RWPE1 (cell line): ENCODE results near the gene MDFIC.
"Not testable (repeated sequence)": the region's sequence is repeated elsewhere in the genome, so short reads cannot be mapped to it uniquely, and the experiment has no call there.

Experiments
- CTCF ChIA-PET: fragments of 350-600 bp; sonication (Branson Sonifier 250); formaldehyde crosslinking; extraction: SDS; loops from one replicate; lab custom pipeline; 2021; lab: Yijun Ruan, JAX
- POLR2A ChIA-PET: fragments of 400-600 bp; formaldehyde crosslinking; extraction: SDS; loops from one replicate; lab custom pipeline; 2020; ENCODE audit warnings: antibody characterized with exemption; ENCODE audit not compliant: low non-redundant PET; lab: Yijun Ruan, JAX
- DNase-seq: peaks from one replicate; pipeline ENCODE4 v3.0.0; 2012; ENCODE audit warnings: low spot score
- H3K27ac ChIP-seq: fragments of 450-650 bp; 2 replicates; pipeline ENCODE4 v1.5.1; 2017
- TF ChIP-seq, protein P1 (sequence below): fragments of 450-650 bp; conservative IDR thresholded peaks from 2 replicates; pipeline ENCODE4 v1.5.1; 2017; ENCODE audit warnings: low read depth, mild to moderate bottlenecking

The MDFIC gene, protein sequence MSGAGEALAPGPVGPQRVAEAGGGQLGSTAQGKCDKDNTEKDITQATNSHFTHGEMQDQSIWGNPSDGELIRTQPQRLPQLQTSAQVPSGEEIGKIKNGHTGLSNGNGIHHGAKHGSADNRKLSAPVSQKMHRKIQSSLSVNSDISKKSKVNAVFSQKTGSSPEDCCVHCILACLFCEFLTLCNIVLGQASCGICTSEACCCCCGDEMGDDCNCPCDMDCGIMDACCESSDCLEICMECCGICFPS

DNA sequence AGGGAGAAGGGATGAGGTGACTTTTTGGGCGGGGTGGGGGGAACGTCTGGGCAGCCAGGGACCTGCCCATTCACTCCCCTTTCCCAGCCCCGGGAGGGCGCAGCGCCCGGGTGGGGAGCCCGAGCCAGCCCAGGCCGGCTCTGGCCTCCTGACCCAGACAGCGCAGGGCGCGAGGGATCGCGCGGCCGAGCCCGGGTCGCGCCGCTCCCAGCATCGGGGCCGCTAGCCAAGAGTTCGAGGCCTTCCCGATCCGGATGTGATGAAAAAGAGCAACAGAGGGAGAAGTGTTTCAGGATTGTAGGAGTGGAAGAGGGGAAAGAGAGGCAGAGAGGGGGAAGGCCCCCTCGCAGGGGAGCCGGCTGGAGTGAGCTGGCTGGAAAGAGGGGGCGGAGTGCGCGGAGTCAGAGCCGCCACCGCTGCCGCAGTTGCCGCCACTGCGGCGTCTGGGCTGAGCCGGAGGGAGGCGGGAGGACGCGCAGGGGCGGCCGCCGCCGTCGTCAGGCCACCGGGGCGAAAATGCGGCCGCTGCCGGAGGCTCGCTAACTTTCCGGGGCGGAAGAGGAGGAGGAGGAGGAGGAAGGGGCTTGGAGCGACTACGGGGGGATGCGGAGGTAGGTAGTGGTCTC lies at the start of gene MDFIC:
TSS of gene MDFIC (plus strand) at position 69 of the 626 bp plus-strand sequence. CDS start 940 bp downstream, outside the sequence.
- ChIA-PET CTCF (no interaction called here), POLR2A (no interaction called here)
- peak within 1 kb of the TSS; percentile 79 for H3K27ac ChIP-seq
- TF ChIP-seq, protein P1, sequence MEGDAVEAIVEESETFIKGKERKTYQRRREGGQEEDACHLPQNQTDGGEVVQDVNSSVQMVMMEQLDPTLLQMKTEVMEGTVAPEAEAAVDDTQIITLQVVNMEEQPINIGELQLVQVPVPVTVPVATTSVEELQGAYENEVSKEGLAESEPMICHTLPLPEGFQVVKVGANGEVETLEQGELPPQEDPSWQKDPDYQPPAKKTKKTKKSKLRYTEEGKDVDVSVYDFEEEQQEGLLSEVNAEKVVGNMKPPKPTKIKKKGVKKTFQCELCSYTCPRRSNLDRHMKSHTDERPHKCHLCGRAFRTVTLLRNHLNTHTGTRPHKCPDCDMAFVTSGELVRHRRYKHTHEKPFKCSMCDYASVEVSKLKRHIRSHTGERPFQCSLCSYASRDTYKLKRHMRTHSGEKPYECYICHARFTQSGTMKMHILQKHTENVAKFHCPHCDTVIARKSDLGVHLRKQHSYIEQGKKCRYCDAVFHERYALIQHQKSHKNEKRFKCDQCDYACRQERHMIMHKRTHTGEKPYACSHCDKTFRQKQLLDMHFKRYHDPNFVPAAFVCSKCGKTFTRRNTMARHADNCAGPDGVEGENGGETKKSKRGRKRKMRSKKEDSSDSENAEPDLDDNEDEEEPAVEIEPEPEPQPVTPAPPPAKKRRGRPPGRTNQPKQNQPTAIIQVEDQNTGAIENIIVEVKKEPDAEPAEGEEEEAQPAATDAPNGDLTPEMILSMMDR, result no peak
- DNase-seq, result peak; percentile 36

DNA sequence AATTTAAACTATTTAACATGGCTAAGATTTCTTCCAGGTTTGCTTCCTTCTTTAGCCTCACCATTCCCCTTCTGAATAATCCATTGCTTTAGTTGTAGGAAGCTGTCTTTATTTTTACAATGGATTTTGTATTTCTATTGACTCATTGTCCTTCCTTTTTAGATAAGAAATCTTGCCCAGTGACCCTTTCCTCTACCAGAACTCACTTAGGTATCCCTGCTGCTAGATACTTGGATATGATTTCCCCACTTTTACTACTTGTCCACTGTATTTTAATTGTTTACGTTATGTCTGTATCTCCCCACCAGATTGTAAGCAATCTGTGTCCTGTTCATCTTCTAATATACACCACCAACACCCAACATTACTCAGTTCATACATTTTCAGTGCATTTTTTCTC lies 47.7 kb upstream of the MDFIC start:
- POLR2A ChIA-PET, result no interaction called here
- CTCF ChIA-PET, result interaction anchor here (0.7 kb wide), 1 partner anchor 124 kb away, joined by 3 read pairs; no protein-coding TSS in a partner anchor
- H3K27ac ChIP-seq, result no peak overlapping the region
- TF ChIP-seq, protein P1, result no peak
- DNase-seq, result no peak

DNA sequence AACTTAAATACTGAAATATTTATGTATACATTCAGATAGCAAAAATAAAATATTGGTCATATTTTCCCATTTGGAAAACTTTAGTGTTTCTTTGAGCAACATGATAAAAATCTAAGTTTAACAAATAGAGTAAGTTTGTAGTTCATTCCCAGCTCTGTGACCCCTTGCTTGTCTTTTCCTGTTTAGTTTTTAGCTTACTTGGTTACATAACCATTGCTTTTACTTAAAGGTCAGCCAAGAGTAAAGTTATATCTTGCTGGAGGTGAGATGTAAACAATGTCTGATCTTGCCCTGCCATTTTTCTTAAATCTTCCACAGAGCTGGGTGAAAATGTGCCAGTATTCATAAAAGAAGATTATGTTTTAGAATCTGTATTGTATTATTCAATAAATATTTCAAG lies 46.7 kb upstream of the MDFIC start:
- TF ChIP-seq, protein P1, result no peak
- DNase-seq, result no peak
- CTCF ChIA-PET, result no interaction called here

DNA sequence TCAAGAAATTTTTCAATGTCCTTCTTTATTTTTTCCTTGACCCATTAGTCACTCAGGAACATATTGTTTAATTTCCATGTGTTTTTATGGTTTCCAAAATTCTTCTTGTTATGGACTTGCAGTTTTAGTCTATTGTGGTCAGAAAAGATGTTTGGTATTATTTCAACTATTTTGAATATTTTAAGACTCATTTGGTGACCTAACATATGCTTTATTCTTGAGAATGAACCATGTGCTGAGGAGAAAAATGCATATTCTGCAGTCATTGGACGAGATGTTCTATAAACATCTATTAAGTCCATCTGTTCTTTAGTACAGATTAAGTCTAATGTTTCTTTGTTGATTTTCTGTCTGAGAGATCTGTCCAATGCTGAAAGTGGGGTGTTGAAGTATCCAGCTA lies 42.3 kb upstream of the MDFIC start:
- ChIA-PET CTCF (interaction anchor here (0.6 kb wide), 1 partner anchor 592 kb away, joined by 3 read pairs; no protein-coding TSS in a partner anchor), POLR2A (no interaction called here)
- no peak overlapping the region for H3K27ac ChIP-seq
- no peak for DNase-seq
- TF ChIP-seq, protein P1, result no peak

More for the DNA sequence above, 46.7 kb upstream of the MDFIC start:
- H3K27ac ChIP-seq, result no peak overlapping the region
- POLR2A ChIA-PET, result no interaction called here

DNA sequence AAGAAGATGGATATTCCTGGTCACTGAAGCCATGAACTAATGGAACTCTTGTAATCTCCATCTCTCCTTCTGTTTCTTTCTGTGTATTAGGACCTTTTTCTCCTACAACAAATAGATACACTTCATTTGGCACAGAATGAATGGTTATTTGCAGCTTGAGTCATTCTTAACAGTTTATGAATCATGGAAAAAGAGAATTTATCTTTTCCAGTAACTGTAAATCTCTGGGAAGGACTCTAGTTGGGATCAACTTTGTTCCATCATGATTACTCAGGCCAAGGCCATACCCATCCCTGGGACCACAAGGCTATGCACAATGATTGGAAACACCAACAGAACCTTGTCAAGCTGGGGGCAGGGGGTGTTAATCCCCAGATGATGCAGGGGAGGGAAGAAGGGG lies 36.1 kb upstream of the MDFIC start:
- CTCF ChIA-PET, result interaction anchor here (0.5 to 0.9 kb wide), 2 partner anchors 9 to 47 kb away, joined by 3 to 4 read pairs; no protein-coding TSS in a partner anchor
- H3K27ac ChIP-seq, result no peak overlapping the region

DNA sequence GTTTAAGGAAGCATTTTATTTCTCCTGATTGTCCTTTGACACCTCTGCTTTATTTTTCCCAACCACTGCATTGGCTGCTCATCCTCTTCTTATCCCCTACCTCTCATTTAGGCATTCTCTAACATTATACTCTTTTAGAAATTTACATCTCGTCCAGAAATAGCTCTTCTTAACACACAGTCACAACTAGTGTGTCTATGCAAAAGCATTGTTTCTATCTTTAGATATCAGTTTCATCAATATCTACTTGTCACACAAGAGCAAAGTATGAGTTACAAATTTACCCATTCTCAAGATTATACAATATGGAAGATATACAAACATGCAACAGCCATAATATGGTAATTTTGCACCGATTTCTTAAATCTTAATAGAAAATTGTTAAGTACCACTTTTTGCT lies 35.7 kb upstream of the MDFIC start:
- no peak for DNase-seq
- ChIA-PET CTCF (interaction anchor here (0.5 to 0.9 kb wide), 2 partner anchors 9 to 47 kb away, joined by 3 to 4 read pairs; no protein-coding TSS in a partner anchor), POLR2A (no interaction called here)
- TF ChIP-seq, protein P1, result no peak
- H3K27ac ChIP-seq, result no peak overlapping the region

More for the DNA sequence above, 36.1 kb upstream of the MDFIC start:
- POLR2A ChIA-PET, result no interaction called here
- no peak for DNase-seq
- TF ChIP-seq, protein P1, result no peak

DNA sequence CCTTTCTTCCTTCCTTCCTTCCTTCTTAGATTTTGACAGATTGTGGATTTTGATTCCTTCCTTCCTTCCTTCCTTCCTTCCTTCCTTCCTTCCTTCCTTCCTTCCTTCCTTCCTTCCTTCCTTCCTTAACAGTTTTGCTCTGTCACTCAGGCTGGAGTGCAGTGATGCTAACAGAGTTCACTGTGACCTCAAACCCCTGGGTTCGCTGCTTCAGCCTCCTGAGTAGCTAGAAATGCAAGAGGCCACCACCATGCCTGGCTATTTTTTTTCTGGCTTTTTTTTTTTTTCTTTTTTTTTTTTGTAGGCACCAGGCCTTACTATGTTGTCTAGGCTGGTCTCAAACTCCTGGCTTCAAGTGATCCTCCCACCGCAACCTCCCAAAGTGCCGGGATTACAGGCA lies 32.8 kb upstream of the MDFIC start:
- H3K27ac ChIP-seq, DNase-seq, CTCF ChIA-PET, POLR2A ChIA-PET: not testable (repeated sequence)
